Measurements from ENCODE around the gene NCS1.

- TF ChIP-seq EZH2phosphoT487 (IDR thresholded peaks at IDR 0.05; ENCODE audit: borderline replicate concordance, low read length): no peak
- no peak for TF ChIP-seq CTCF (IDR thresholded peaks at IDR 0.05; ENCODE audit: low read depth, low read length, poor library complexity, severe bottlenecking)
These were observed 112.0 kb downstream of the NCS1 start for GRCh38 chr9:130284249-130284625.

Measured in DOHH2 (cell line).